Uterine smooth muscle cell (primary cell): ENCODE results near the gene PRR20E. TPM values are rescaled to one million over a fixed set of nuclear protein-coding genes. Genes with fewer than 3 reads are reported as not detected.

Source experiments
- total RNA-seq: library from RNA; depleted of rRNA; stranded (reverse); fragments of >200 nt; gene quantifications from 2 replicates; pipeline ENCODE4 v1.2.3, GENCODE V29; 2014

The PRR20E gene
- total RNA-seq: not detected in 2 replicates

GRCh38 chr13:57166897-57167296 lies at the start of gene PRR20E:
TSS of gene PRR20E (plus strand) at chr13:57167197. CDS start at chr13:57167584, 387 bp downstream.

GRCh38 chr13:57140235-57140968 lies 26.6 kb upstream of the PRR20E start, which contains the start of gene PRR20A:
TSS of gene PRR20A (plus strand) at chr13:57140918. CDS start at chr13:57141305, 387 bp downstream.

GRCh38 chr13:57147188-57147587 lies 19.8 kb upstream of the PRR20E start, which contains the start of gene PRR20B:
TSS of gene PRR20B (plus strand) at chr13:57147488. CDS start at chr13:57147875, 387 bp downstream.

GRCh38 chr13:57153761-57154160 lies 13.2 kb upstream of the PRR20E start, which contains the start of gene PRR20C:
TSS of gene PRR20C (plus strand) at chr13:57154061. CDS start at chr13:57154448, 387 bp downstream.

GRCh38 chr13:57160332-57160731 lies 6.7 kb upstream of the PRR20E start, which contains the start of gene PRR20D:
TSS of gene PRR20D (plus strand) at chr13:57160632. CDS start at chr13:57161019, 387 bp downstream.

Other genes with a start within 250 kb of the PRR20E start
- not detected in 2 replicates for gene PRR20A, start 26.3 kb upstream of the PRR20E start, total RNA-seq
- not detected in 2 replicates for gene PRR20B, start 19.7 kb upstream of the PRR20E start, total RNA-seq
- gene PRR20C, start 13.1 kb upstream of the PRR20E start, total RNA-seq: not detected in 2 replicates
- gene PRR20D, start 6.6 kb upstream of the PRR20E start, total RNA-seq: not detected in 2 replicates